ENCODE measurements around the gene PCED1A.

The PCED1A gene

GRCh38 chr20:2840138-2840966 lies at the start of gene PCED1A, which contains the start of gene VPS16:
Gene PCED1A, minus strand, starts transcription at chr20:2840655. Its CDS starts 743 bp downstream, at chr20:2839912.
Gene VPS16, plus strand, starts transcription at chr20:2840745. Its CDS starts 30 bp downstream, at chr20:2840775.
- DNase-seq (ENCODE audit: low read depth) = peak; percentile 34

- no peak for DNase-seq (ENCODE audit: low read depth)
Measured at GRCh38 chr20:2889797-2890196, 49.3 kb upstream of the PCED1A start.

- no peak for DNase-seq (ENCODE audit: low read depth)
Measured at GRCh38 chr20:2889209-2889608, 48.8 kb upstream of the PCED1A start.

- no peak for DNase-seq (ENCODE audit: low read depth)
Measured at GRCh38 chr20:2888224-2888955, 47.9 kb upstream of the PCED1A start.

GRCh38 chr20:2887715-2888114 lies 47.3 kb upstream of the PCED1A start:
- no peak for DNase-seq (ENCODE audit: low read depth)

- DNase-seq (ENCODE audit: low read depth) = no peak
Measured at GRCh38 chr20:2883726-2884637, 43.5 kb upstream of the PCED1A start.

- DNase-seq (ENCODE audit: low read depth) = no peak
Measured at GRCh38 chr20:2880650-2881049, 40.2 kb upstream of the PCED1A start.

GRCh38 chr20:2879146-2879545 lies 38.7 kb upstream of the PCED1A start:
- DNase-seq (ENCODE audit: low read depth) = peak; percentile 77

- no peak for DNase-seq (ENCODE audit: low read depth)
Measured at GRCh38 chr20:2878515-2878914, 38.1 kb upstream of the PCED1A start.

GRCh38 chr20:2875690-2876203 lies 35.3 kb upstream of the PCED1A start:
- DNase-seq (ENCODE audit: low read depth) = no peak

GRCh38 chr20:2874456-2874855 lies 34.0 kb upstream of the PCED1A start:
- DNase-seq (ENCODE audit: low read depth) = no peak

GRCh38 chr20:2873747-2874041 lies 33.2 kb upstream of the PCED1A start:
- no peak for DNase-seq (ENCODE audit: low read depth)

- DNase-seq (ENCODE audit: low read depth) = no peak
Measured at GRCh38 chr20:2873010-2873746, 32.7 kb upstream of the PCED1A start, which contains the start of gene PTPRA. Gene PTPRA, plus strand, starts transcription at chr20:2873481. Its CDS starts 90,797 bp downstream, at chr20:2964278.

GRCh38 chr20:2872459-2873009 lies 32.1 kb upstream of the PCED1A start:
- no peak for DNase-seq (ENCODE audit: low read depth)

GRCh38 chr20:2871661-2872458 lies 31.4 kb upstream of the PCED1A start:
- no peak for DNase-seq (ENCODE audit: low read depth)

GRCh38 chr20:2871111-2871465 lies 30.6 kb upstream of the PCED1A start:
- no peak for DNase-seq (ENCODE audit: low read depth)

- no peak for DNase-seq (ENCODE audit: low read depth)
Measured at GRCh38 chr20:2869381-2869780, 28.9 kb upstream of the PCED1A start.

- no peak for DNase-seq (ENCODE audit: low read depth)
Measured at GRCh38 chr20:2867081-2867864, 26.8 kb upstream of the PCED1A start.

- no peak for DNase-seq (ENCODE audit: low read depth)
Measured at GRCh38 chr20:2866236-2866635, 25.8 kb upstream of the PCED1A start.

Data from GM04503 (cell line).